GM21423 (cell line): ENCODE measurements around the gene IGF2R.
"Not testable (repeated sequence)": the region's sequence is repeated elsewhere in the genome, so short reads cannot be mapped to it uniquely, and the experiment has no call there.

Experiments used
- ATAC-seq: cut with Tn5 transposase; IDR thresholded peaks from one replicate; pipeline ENCODE4 v1.9.1; 2021; ENCODE audit warnings: mild to moderate bottlenecking, moderate library complexity; ENCODE audit not compliant: unreplicated experiment

Gene IGF2R

GRCh38 chr6:160071805-160072690 is 103.2 kb downstream of the IGF2R start:
- no peak for ATAC-seq

GRCh38 chr6:160073272-160073671 is 104.4 kb downstream of the IGF2R start:
- ATAC-seq = no peak

GRCh38 chr6:160076009-160076408 is 107.1 kb downstream of the IGF2R start:
- ATAC-seq = no peak

- ATAC-seq = no peak
These were observed 108.1 kb downstream of the IGF2R start for GRCh38 chr6:160077024-160077423.

GRCh38 chr6:160077526-160077925 is 108.6 kb downstream of the IGF2R start:
- ATAC-seq = no peak

GRCh38 chr6:160078883-160079685 is 110.2 kb downstream of the IGF2R start:
- no peak for ATAC-seq

- ATAC-seq = no peak
These were observed 110.8 kb downstream of the IGF2R start for GRCh38 chr6:160079686-160080043.

- ATAC-seq = no peak
These were observed 111.2 kb downstream of the IGF2R start for GRCh38 chr6:160080097-160080496.

- no peak for ATAC-seq
These were observed 112.5 kb downstream of the IGF2R start for GRCh38 chr6:160081398-160081797.

- no peak for ATAC-seq
These were observed 113.7 kb downstream of the IGF2R start for GRCh38 chr6:160082627-160083026.

- no peak for ATAC-seq
These were observed 115.4 kb downstream of the IGF2R start for GRCh38 chr6:160084198-160084776.

GRCh38 chr6:160085226-160085625 is 116.3 kb downstream of the IGF2R start:
- ATAC-seq = no peak

GRCh38 chr6:160085713-160086505 is 117.0 kb downstream of the IGF2R start:
- ATAC-seq = no peak

GRCh38 chr6:160086754-160087153 is 117.9 kb downstream of the IGF2R start:
- ATAC-seq = no peak

GRCh38 chr6:160088069-160088783 is 119.3 kb downstream of the IGF2R start:
- ATAC-seq = no peak

- ATAC-seq = no peak
These were observed 120.1 kb downstream of the IGF2R start for GRCh38 chr6:160088784-160089533.

- ATAC-seq = no peak
These were observed 120.6 kb downstream of the IGF2R start for GRCh38 chr6:160089534-160089897.

GRCh38 chr6:160090442-160091239 is 121.8 kb downstream of the IGF2R start:
- not testable (repeated sequence) for ATAC-seq

- ATAC-seq = not testable (repeated sequence)
These were observed 123.3 kb downstream of the IGF2R start for GRCh38 chr6:160092176-160092575.
